GM19438 (cell line): ENCODE data around the gene MT1X.
"Not testable (repeated sequence)": the region's sequence is repeated elsewhere in the genome, so short reads cannot be mapped to it uniquely, and the experiment has no call there.

ENCODE experiments used
- ATAC-seq: cut with Tn5 transposase; IDR thresholded peaks from one replicate; pipeline ENCODE4 v1.9.1; 2021; ENCODE audit warnings: low read depth; ENCODE audit not compliant: unreplicated experiment

MT1X gene

GRCh38 chr16:56708525-56709442 is 26.5 kb downstream of the MT1X start:
- no peak for ATAC-seq

- ATAC-seq: no peak
Measured at GRCh38 chr16:56709443-56710040, 27.3 kb downstream of the MT1X start.

GRCh38 chr16:56710181-56710737 is 28.0 kb downstream of the MT1X start:
- ATAC-seq: no peak

- ATAC-seq: no peak
Measured at GRCh38 chr16:56711862-56712261, 29.6 kb downstream of the MT1X start.

GRCh38 chr16:56713794-56714193 is 31.5 kb downstream of the MT1X start:
- ATAC-seq: no peak

- ATAC-seq: no peak
Measured at GRCh38 chr16:56715126-56715525, 32.9 kb downstream of the MT1X start.

- ATAC-seq: no peak
Measured at GRCh38 chr16:56716761-56717160, 34.5 kb downstream of the MT1X start.

GRCh38 chr16:56717532-56717931 is 35.3 kb downstream of the MT1X start:
- ATAC-seq: not testable (repeated sequence)

- ATAC-seq: no peak
Measured at GRCh38 chr16:56722200-56722842, 40.1 kb downstream of the MT1X start.

GRCh38 chr16:56724191-56724590 is 41.9 kb downstream of the MT1X start:
- no peak for ATAC-seq

- no peak for ATAC-seq
Measured at GRCh38 chr16:56726283-56726682, 44.0 kb downstream of the MT1X start.

- no peak for ATAC-seq
Measured at GRCh38 chr16:56726926-56727325, 44.7 kb downstream of the MT1X start.

GRCh38 chr16:56728027-56728426 is 45.8 kb downstream of the MT1X start:
- ATAC-seq: no peak

GRCh38 chr16:56728980-56729734 is 46.9 kb downstream of the MT1X start:
- ATAC-seq: no peak

GRCh38 chr16:56729735-56730662 is 47.7 kb downstream of the MT1X start, which contains the start of gene NUP93:
NUP93 (plus strand) TSS chr16:56730129; CDS start chr16:56748248, 18,119 bp downstream.
- ATAC-seq: peak; percentile 71

GRCh38 chr16:56732366-56732765 is 50.1 kb downstream of the MT1X start:
- no peak for ATAC-seq

GRCh38 chr16:56732832-56733231 is 50.6 kb downstream of the MT1X start:
- ATAC-seq: no peak
